Inflammatory macrophage (primary cell): ENCODE results near the gene FFAR1.

ENCODE experiments used
- DNase-seq, 2 donors: peaks; one replicate each; pipeline ENCODE4 v3.0.0-alpha.2; 2020 to 2022

Gene FFAR1

GRCh38 chr19:35315883-35316282 is 31.8 kb upstream of the FFAR1 start:
- no peak for DNase-seq

GRCh38 chr19:35316560-35316959 is 31.1 kb upstream of the FFAR1 start:
- no peak for DNase-seq

- peak; percentile 84 to 94 for DNase-seq
Observed at GRCh38 chr19:35317464-35318043, 30.1 kb upstream of the FFAR1 start.

- peak; percentile 96 to 99 for DNase-seq
Observed at GRCh38 chr19:35318679-35319448, 28.8 kb upstream of the FFAR1 start.

GRCh38 chr19:35320065-35320713 is 27.5 kb upstream of the FFAR1 start:
- peak; percentile 75 to 89 for DNase-seq

- DNase-seq: no peak
Observed at GRCh38 chr19:35321291-35321690, 26.4 kb upstream of the FFAR1 start.

GRCh38 chr19:35322014-35322413 is 25.7 kb upstream of the FFAR1 start:
- DNase-seq: no peak

- DNase-seq: no peak
Observed at GRCh38 chr19:35327642-35328041, 20.1 kb upstream of the FFAR1 start.

- peak; percentile 14 to 19 for DNase-seq
Observed at GRCh38 chr19:35328851-35329285, 18.8 kb upstream of the FFAR1 start, which contains the start of gene CD22. CD22 (plus strand) TSS chr19:35329187; CDS start chr19:35332041, 2,854 bp downstream.

GRCh38 chr19:35329323-35329722 is 18.4 kb upstream of the FFAR1 start:
- no peak for DNase-seq

- no peak for DNase-seq
Observed at GRCh38 chr19:35330475-35330874, 17.2 kb upstream of the FFAR1 start.

GRCh38 chr19:35331551-35332214 is 16.0 kb upstream of the FFAR1 start:
- DNase-seq: no peak

GRCh38 chr19:35332817-35333216 is 14.9 kb upstream of the FFAR1 start:
- DNase-seq: no peak

GRCh38 chr19:35334144-35334753 is 13.5 kb upstream of the FFAR1 start:
- no peak for DNase-seq

GRCh38 chr19:35336166-35336955 is 11.3 kb upstream of the FFAR1 start:
- DNase-seq: no peak

- no peak for DNase-seq
Observed at GRCh38 chr19:35337097-35337983, 10.4 kb upstream of the FFAR1 start.

- DNase-seq: no peak
Observed at GRCh38 chr19:35337984-35338296, 9.8 kb upstream of the FFAR1 start.

- no peak for DNase-seq
Observed at GRCh38 chr19:35340431-35340830, 7.3 kb upstream of the FFAR1 start.

- DNase-seq: no peak
Observed at GRCh38 chr19:35341006-35341405, 6.7 kb upstream of the FFAR1 start.

GRCh38 chr19:35341565-35342225 is 6.0 kb upstream of the FFAR1 start:
- no peak for DNase-seq
